ENCODE measurements around the gene ISG20. TPM values are rescaled to one million over a fixed set of nuclear protein-coding genes. Genes with fewer than 3 reads are reported as not detected.

The ISG20 gene
- total RNA-seq, 1 experiment from 2014 or later = 1.8 TPM

GRCh38 chr15:88674661-88675060, 35.8 kb downstream of the ISG20 start:
- no TSS peak for BruUV-seq (replicated peaks)
- POLR2A ChIA-PET (ENCODE audit: low non-redundant PET) = no interaction called here
- CTCF ChIA-PET = no interaction called here

GRCh38 chr15:88678755-88679154, 39.9 kb downstream of the ISG20 start:
- ChIA-PET CTCF (no interaction called here), POLR2A (ENCODE audit: low non-redundant PET) (no interaction called here)
- Histone ChIP-seq H3K36me3 (ENCODE audit: insufficient read depth, low read length, poor library complexity, severe bottlenecking) (no peaks in the 10 kb centered on the region), H3K27ac (ENCODE audit: low read depth, low read length, poor library complexity, severe bottlenecking) (no peak overlapping the region), H3K4me1 (ENCODE audit: insufficient read depth, low read length, poor library complexity, severe bottlenecking) (no peaks in the 10 kb centered on the region), H3K27me3 (replicated peaks; ENCODE audit: insufficient read depth, low read depth, low read length, poor library complexity) (peaks cover 3% of the 10 kb centered on the region), H3K4me3 (ENCODE audit: low read depth, low read length, poor library complexity, severe bottlenecking) (no peak overlapping the region), H3K9me3 (ENCODE audit: low read depth, low read length, poor library complexity, severe bottlenecking) (no peaks in the 10 kb centered on the region)
- BruUV-seq (replicated peaks) = no TSS peak
- intact Hi-C loops (cut with micrococcal nuclease; ENCODE audit: unreplicated experiment) = no loop called here
- TF ChIP-seq CTCF (conservative IDR thresholded peaks at IDR 0.05; ENCODE audit: low read depth, low read length) = no peak
- no peak for TF ChIP-seq EZH2 (IDR thresholded peaks at IDR 0.05; ENCODE audit: borderline replicate concordance, low read depth, low read length, poor library complexity, severe bottlenecking)
- DNase-seq (ENCODE audit: low spot score) = no peak

More at GRCh38 chr15:88674661-88675060, 35.8 kb downstream of the ISG20 start:
- no peak for TF ChIP-seq CTCF (conservative IDR thresholded peaks at IDR 0.05; ENCODE audit: low read depth, low read length)
- TF ChIP-seq EZH2 (IDR thresholded peaks at IDR 0.05; ENCODE audit: borderline replicate concordance, low read depth, low read length, poor library complexity, severe bottlenecking) = no peak
- H3K27me3 ChIP-seq (replicated peaks; ENCODE audit: insufficient read depth, low read depth, low read length, poor library complexity) = peaks cover 20% of the 10 kb centered on the region
- H3K4me1 ChIP-seq (ENCODE audit: insufficient read depth, low read length, poor library complexity, severe bottlenecking) = no peaks in the 10 kb centered on the region
- no peaks in the 10 kb centered on the region for H3K9me3 ChIP-seq (ENCODE audit: low read depth, low read length, poor library complexity, severe bottlenecking)
- intact Hi-C loops (cut with micrococcal nuclease; ENCODE audit: unreplicated experiment) = no loop called here
- H3K27ac ChIP-seq (ENCODE audit: low read depth, low read length, poor library complexity, severe bottlenecking) = no peak overlapping the region
- H3K36me3 ChIP-seq (ENCODE audit: insufficient read depth, low read length, poor library complexity, severe bottlenecking) = no peaks in the 10 kb centered on the region
- H3K4me3 ChIP-seq (ENCODE audit: low read depth, low read length, poor library complexity, severe bottlenecking) = no peak overlapping the region
- DNase-seq (ENCODE audit: low spot score) = no peak

- ChIA-PET CTCF (no interaction called here), POLR2A (ENCODE audit: low non-redundant PET) (no interaction called here)
- BruUV-seq (replicated peaks) = no TSS peak
- no peak for DNase-seq (ENCODE audit: low spot score)
- Histone ChIP-seq H3K27ac (ENCODE audit: low read depth, low read length, poor library complexity, severe bottlenecking) (no peak overlapping the region), H3K4me3 (ENCODE audit: low read depth, low read length, poor library complexity, severe bottlenecking) (no peak overlapping the region), H3K4me1 (ENCODE audit: insufficient read depth, low read length, poor library complexity, severe bottlenecking) (no peaks in the 10 kb centered on the region), H3K36me3 (ENCODE audit: insufficient read depth, low read length, poor library complexity, severe bottlenecking) (no peaks in the 10 kb centered on the region), H3K27me3 (replicated peaks; ENCODE audit: insufficient read depth, low read depth, low read length, poor library complexity) (peaks cover 7% of the 10 kb centered on the region), H3K9me3 (ENCODE audit: low read depth, low read length, poor library complexity, severe bottlenecking) (no peaks in the 10 kb centered on the region)
- intact Hi-C loops (cut with micrococcal nuclease; ENCODE audit: unreplicated experiment) = no loop called here
- TF ChIP-seq EZH2 (IDR thresholded peaks at IDR 0.05; ENCODE audit: borderline replicate concordance, low read depth, low read length, poor library complexity, severe bottlenecking) (no peak), CTCF (conservative IDR thresholded peaks at IDR 0.05; ENCODE audit: low read depth, low read length) (no peak)
Measured at GRCh38 chr15:88680241-88681001, 41.6 kb downstream of the ISG20 start.
